ENCODE measurements around the gene MILR1. TPM values are rescaled to one million over a fixed set of nuclear protein-coding genes. Genes with fewer than 3 reads are reported as not detected.

MILR1 gene, protein sequence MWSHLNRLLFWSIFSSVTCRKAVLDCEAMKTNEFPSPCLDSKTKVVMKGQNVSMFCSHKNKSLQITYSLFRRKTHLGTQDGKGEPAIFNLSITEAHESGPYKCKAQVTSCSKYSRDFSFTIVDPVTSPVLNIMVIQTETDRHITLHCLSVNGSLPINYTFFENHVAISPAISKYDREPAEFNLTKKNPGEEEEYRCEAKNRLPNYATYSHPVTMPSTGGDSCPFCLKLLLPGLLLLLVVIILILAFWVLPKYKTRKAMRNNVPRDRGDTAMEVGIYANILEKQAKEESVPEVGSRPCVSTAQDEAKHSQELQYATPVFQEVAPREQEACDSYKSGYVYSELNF
- 1.2 and 1.3 TPM in 2 replicates for total RNA-seq

GRCh38 chr17:64448665-64449512 is at the start of gene MILR1:
MILR1 (plus strand) TSS chr17:64449115; CDS start chr17:64449169, 54 bp downstream.

GRCh38 chr17:64496786-64497564 is 48.1 kb downstream of the MILR1 start, which contains the start of gene POLG2:
POLG2 (minus strand) TSS chr17:64497054; CDS start chr17:64496968, 86 bp downstream.

GRCh38 chr17:64506201-64506575 is 57.3 kb downstream of the MILR1 start, which contains the start of gene DDX5:
DDX5 (minus strand) TSS chr17:64506289; CDS start chr17:64506119, 170 bp downstream.

DNA sequence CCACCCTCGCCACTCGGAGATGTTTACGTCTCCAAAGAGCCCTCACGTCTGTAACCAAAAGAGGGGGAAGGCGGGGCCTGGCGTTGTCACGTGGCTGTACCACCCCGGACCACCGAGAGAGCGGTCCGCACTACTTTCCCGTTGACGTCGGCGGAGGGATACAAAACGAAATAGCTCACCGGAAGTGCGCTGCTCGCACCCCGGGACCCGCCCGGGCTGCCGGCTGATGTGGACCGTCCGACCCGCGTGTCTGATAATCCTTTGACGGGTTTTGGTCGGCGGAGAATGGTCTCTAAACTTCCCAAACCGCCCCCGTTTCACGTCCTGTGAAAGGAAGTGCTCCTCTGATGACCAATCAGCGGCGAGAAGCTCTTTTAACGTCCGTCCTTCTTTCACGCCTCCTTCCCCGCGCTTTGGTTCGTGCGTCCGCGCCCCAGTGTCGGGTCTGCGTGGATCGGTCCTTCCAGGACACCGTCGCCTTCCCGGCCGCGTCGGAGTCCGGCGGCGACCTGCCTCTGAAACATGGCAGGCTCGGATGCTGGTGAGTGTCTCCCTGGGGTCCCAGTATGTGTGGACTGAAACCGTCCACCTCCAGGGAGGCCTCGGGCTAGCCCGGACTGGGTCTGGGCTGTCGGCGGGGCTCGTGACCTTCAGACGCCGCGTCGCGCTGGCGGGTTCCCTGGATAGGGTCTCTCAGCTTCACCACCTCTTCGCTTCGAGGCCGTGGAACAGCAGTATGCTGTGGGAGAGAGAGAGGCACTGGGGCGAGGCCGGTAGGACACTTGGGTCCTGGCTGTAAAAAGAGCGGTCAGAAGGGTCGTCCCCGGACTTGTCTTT is 57.9 kb downstream of the MILR1 start, which contains the start of gene CEP95:
TSS of gene CEP95 (plus strand) at position 402 of the 837 bp plus-strand sequence. CDS start at position 523, 121 bp downstream.

Other genes with a start within 250 kb of the MILR1 start
- 23.6 and 29.0 TPM in 2 replicates for gene TEX2, start 185.9 kb upstream of the MILR1 start, total RNA-seq
- 0.21 and 1.7 TPM in 2 replicates for gene PECAM1, start 58.3 kb upstream of the MILR1 start, total RNA-seq
- 6.5 and 12.6 TPM in 2 replicates for gene POLG2, start 47.9 kb downstream of the MILR1 start, total RNA-seq
- gene DDX5, start 57.2 kb downstream of the MILR1 start, total RNA-seq: 266 and 276 TPM in 2 replicates
- 18.1 and 18.8 TPM in 2 replicates for gene CEP95, start 57.9 kb downstream of the MILR1 start, total RNA-seq
- 35.8 and 56.1 TPM in 2 replicates for gene SMURF2, start 213.2 kb downstream of the MILR1 start, total RNA-seq

Data from tracheal epithelial cell (primary cell).